Urothelium cell line (cell line): ENCODE data around the gene SFXN3.

Experiments used
- DNase-seq: peaks from one replicate; pipeline ENCODE4 v3.0.0; 2011; ENCODE audit warnings: low spot score, mixed read lengths
- FAIRE-seq: peaks from 2 replicates; lab custom pipeline; 2011; peaks lifted over from hg19 to GRCh38; lab: Jason Lieb, UNC

SFXN3 gene

DNA sequence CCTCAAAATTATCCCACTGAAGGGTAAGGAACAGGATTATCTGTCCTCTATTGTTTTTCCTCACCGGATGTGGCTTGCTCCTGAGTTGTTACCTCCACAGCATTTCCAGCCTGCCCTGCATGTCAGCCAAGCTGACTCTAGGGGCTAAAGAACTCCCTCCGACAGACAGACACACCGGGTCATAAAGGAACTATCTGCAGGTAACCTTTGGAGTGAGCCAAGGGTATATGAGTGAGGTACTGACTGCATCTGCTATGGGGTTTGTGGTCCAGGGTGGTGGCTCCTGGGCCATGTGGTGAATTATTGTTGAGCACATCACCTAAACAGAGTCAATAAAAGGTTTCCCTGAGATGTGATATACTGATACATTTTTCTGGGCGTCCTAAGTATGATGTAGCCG lies 23.8 kb downstream of the SFXN3 start:
- DNase-seq (no peak), FAIRE-seq (no peak)

DNA sequence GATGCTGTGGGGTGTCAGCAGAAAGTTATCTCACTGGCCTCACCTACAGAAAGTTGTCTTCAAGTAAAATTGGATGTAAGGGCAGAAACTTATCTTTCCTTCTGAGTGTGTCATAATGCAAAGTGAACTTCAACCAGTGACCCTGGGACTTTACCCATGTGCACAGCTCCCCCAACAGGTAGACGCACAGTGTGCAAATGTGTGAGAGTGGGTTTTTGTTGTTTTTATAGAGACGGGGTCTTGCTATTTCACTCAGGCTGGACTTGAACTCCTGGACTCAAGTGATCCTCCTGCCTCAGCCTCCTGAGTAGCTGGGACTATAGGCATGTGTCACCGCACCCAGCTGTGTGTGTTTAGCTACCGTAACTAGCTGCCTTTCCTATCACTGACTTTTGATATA lies 24.4 kb downstream of the SFXN3 start:
- FAIRE-seq, result no peak

DNA sequence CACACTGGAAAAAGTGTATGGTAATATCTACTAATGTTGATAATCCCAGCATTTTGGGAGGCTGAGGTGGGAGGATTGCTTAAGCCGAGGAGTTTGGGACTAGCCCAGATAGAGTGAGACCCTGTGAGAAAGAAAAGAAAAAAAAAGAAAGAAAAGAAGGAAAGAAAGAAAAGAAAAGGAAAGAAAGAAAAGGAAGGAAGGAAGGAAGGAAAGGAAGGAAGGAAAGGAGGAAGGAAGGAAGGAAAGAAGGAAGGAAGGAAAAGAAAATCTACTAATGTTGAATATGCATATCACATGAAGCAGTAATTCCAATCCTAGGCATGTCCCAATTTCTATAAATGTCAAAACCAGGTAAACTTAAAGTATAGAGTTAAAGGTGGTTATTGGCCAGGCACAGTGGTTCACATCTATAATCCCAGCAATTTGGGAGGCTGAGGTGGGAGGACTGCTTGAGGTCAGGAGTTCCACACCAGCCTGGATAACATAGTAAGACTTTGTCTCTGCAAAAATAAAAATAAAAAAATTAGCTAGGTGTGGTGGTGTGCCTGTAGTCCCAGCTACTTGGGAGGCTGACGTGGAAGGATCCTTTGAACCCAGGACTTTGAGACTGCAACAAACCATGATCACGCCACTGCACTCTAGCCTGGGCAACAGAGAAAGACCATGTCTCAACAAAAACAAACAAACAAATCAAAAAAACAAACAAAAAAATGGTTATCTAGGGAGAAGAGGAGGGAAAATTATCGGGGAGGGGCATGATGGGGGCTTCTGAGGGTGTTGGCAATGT lies 25.5 kb downstream of the SFXN3 start:
- no peak for FAIRE-seq

More for the DNA sequence above, 24.4 kb downstream of the SFXN3 start:
- DNase-seq, result no peak

DNA sequence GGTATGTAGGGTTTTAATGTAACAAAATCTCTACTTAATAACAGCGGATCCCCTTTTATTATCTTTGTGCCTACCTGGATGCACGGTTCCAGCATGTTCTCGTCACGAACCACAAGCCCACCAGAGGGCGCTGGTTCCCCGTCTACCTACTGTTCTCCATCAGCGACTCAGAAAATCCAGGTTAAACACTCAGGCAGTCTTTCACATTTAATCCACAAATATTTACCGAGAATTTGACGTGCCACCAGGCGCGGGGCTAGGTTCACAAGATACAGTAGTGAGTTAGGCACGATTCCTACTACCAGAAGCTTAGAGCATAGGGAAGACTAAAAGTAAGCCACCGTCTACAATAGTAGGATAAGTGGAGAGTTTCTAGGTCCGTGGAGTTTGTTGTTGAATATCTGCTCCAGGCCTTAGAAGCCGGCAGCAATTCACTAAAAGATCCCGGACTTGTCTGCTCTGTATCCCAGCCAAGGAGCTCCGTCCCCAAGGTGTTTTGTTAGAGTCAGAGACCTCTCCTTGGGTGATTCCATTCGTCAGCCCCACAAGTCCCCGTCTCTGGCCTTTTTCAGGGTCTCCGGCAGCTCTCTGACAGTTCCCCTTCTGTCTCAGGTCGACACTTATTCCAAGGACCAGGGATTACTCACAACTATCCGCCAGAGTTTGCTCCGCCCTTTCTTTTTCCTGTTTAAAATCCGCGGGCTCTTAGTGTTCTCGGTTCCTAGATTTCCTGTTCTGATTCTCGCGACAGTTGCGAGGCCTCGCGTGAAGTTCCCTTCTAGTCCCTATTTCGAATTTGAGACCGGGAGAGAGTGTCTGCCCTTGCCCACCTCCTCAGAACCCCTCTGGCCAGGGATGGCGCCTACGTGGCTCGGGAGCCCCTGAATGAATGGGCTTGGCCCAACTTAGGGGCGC lies 29.3 kb downstream of the SFXN3 start:
- no peak for FAIRE-seq
- DNase-seq, result peak; percentile 88

More for the DNA sequence above, 25.5 kb downstream of the SFXN3 start:
- no peak for DNase-seq

DNA sequence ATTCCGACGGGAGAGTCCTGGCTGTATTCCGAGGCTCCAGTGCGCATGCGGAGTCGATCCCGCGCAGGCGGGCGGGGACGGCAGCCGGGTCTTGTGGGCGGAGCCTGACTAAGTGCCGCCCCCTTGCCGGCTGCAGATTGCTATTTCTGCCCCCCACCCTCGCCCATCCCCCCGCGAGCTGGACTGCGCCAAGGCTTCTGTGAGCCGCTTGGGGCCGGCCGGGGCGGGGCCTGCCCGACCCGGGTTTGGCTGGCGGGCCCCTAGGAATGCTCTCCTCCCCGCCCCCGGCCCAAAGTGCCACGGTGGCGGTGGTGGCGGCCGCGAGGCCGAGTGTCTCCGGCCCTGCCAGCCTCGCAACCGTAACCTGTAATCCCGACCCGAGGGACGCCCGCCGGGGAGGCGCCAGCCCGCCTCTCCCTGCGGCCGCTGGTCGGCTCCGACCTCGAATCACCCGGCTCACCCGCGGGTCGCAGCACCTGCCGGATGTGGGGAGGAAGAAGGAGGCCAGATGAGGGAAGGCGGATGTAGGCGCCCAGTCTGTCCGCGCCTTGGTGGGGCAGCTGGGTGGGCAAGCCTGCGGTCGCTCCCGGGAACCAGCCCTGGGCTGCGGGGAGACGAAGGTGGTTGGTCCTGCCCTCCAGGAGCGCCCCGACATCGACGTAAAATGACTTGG lies 30.1 kb downstream of the SFXN3 start:
- DNase-seq (peak; percentile 98), FAIRE-seq (no peak)

DNA sequence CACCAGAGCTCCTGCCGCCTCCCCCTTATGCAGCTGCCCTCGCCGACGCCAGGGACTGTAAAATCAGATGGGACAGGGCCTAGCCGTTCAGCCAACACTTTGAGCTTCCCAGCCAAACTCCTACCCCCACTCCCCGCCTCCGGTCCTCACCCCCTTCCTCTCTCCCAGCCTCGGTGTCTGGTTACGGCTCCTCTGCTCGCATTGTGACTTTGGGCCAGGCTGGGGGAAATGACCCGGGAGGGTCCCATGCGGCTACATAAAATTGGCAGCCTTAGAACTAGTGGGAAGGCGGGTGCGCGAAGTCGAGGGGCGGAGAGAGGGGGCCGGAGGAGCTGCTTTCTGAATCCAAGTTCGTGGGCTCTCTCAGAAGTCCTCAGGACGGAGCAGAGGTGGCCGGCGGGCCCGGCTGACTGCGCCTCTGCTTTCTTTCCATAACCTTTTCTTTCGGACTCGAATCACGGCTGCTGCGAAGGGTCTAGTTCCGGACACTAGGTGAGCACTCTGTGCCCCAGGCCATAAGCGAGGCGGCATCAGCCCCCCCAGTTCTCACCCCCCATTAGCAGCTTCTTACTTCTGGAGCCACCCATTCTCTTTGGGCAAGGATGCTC lies 30.7 kb downstream of the SFXN3 start, which contains the start of gene KAZALD1:
TSS of gene KAZALD1 (plus strand) at position 366 of the 608 bp plus-strand sequence. CDS start 604 bp downstream, outside the sequence.
- DNase-seq, result peak; percentile 55
- no peak for FAIRE-seq

DNA sequence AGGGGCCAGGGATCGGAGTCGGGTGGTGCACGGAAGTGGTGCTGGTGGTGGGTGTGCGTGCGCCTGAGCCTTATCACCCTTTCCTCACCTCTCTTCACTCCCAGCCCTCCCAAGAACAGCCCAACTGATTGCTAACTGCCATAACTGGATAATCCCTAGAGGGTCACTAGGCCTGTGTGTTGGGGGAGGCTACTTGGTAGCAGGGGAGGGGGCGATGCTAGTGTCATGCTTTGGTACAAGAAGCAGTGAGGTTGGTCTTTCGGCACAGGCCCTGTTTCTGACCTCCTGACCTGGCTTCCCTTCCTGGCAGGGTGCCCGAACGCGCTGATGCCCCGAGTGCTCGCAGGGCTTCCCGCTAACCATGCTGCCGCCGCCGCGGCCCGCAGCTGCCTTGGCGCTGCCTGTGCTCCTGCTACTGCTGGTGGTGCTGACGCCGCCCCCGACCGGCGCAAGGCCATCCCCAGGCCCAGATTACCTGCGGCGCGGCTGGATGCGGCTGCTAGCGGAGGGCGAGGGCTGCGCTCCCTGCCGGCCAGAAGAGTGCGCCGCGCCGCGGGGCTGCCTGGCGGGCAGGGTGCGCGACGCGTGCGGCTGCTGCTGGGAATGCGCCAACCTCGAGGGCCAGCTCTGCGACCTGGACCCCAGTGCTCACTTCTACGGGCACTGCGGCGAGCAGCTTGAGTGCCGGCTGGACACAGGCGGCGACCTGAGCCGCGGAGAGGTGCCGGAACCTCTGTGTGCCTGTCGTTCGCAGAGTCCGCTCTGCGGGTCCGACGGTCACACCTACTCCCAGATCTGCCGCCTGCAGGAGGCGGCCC lies 31.4 kb downstream of the SFXN3 start:
- no peak for FAIRE-seq
- peak; percentile 74 for DNase-seq

DNA sequence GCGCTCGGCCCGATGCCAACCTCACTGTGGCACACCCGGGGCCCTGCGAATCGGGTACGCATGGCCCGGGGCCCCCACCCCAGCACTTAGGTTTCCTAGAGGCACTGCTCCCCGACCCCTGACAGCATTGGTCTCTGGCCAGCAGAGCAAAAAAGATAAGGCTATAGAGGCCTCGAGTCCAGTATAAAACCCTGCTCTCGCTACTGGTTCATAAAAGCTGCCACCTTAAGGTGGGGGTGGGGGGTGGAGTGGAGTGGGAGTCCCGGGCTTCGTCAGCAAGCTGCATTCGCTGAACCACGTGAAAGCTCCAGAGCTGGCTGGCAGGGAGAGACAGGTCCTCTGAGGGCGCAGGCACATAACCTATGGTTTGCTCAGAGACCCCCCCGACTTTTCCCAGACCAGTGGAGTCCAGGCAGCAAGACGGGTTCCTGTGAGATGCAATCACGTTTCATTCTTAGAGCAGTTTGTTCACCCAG lies 32.1 kb downstream of the SFXN3 start:
- FAIRE-seq, result no peak
- DNase-seq, result no peak

DNA sequence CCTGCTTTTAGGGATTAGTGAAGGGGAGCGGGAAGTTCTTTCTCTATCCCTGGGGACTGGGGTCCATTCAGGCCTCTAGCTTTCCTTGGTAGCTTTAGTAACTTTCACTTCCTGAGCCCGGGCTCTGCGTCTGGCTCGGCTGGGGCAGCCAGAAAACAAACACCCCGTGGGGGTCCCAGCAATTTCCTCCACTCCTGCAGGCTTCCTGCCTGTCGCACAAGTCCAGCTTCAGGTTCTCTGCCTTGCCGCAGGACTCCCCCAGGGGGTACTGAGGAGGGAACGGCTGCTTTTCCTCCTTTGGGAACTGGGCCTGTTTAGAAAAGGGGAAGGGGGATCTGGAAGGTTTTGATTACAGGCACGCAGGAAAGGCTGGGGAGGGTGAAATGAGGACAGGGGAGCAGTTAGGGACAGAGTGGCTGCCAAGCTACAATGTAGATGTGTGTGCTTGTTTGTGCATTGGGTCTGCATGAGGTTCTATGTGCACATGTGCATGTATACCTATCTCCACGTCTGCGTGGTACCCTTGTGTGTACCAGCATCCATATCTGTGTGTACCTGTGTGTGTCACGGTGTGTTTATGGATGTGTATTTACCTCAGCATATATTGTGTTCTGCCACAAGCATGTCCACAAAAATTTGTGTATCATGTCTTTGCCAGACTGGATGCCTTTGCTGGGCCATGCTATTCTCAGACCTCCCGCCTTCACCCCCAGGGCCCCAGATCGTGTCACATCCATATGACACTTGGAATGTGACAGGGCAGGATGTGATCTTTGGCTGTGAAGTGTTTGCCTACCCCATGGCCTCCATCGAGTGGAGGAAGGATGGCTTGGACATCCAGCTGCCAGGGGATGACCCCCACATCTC lies 32.7 kb downstream of the SFXN3 start:
- FAIRE-seq (no peak), DNase-seq (no peak)

DNA sequence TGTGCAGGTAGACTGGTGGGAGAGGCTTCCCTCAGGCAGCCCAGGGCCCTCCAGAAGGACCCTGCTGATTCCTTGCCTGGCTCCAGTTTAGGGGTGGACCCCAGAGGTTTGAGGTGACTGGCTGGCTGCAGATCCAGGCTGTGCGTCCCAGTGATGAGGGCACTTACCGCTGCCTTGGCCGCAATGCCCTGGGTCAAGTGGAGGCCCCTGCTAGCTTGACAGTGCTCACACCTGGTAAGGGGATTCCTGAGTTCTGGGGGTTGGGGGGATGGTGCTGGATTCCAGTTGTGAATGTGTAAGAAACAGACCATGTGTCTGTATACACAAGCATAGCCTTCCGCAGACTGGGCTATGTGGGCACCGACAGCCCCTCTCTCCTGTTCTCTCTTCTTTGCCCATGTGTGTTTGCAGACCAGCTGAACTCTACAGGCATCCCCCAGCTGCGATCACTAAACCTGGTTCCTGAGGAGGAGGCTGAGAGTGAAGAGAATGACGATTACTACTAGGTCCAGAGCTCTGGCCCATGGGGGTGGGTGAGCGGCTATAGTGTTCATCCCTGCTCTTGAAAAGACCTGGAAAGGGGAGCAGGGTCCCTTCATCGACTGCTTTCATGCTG lies 33.5 kb downstream of the SFXN3 start:
- FAIRE-seq, result no peak
- no peak for DNase-seq

DNA sequence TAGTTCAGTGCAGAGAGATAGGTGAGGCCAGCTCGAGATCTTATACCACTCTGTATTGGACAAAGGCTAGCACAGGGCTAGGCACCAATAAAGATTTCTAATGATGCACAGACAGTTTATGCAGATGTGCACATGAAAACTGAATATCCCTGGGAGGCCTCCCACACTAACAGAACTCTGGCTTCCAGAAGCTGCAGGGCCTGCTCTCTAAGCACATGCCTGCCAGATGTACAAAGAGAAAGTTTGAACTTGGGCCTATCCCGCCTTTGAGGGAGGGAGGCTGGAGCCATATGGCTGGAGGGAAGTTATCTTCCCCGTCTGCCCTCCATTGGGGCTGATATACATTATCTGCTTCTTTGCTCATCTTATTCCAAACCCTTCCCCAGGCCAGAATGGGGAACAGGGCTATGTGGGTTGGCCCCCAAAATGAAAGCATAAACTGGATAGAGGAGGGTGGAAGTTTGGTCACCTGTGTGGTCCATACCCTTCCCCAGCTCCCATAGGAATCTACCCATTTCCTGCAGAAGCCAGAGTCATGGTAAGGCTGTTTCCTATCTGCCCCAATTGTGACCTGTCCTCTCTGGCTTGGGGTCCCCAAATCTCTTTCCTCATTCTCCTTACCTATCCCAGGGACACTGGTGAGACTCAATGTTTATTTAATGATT lies 34.6 kb downstream of the SFXN3 start:
- FAIRE-seq (no peak), DNase-seq (no peak)

DNA sequence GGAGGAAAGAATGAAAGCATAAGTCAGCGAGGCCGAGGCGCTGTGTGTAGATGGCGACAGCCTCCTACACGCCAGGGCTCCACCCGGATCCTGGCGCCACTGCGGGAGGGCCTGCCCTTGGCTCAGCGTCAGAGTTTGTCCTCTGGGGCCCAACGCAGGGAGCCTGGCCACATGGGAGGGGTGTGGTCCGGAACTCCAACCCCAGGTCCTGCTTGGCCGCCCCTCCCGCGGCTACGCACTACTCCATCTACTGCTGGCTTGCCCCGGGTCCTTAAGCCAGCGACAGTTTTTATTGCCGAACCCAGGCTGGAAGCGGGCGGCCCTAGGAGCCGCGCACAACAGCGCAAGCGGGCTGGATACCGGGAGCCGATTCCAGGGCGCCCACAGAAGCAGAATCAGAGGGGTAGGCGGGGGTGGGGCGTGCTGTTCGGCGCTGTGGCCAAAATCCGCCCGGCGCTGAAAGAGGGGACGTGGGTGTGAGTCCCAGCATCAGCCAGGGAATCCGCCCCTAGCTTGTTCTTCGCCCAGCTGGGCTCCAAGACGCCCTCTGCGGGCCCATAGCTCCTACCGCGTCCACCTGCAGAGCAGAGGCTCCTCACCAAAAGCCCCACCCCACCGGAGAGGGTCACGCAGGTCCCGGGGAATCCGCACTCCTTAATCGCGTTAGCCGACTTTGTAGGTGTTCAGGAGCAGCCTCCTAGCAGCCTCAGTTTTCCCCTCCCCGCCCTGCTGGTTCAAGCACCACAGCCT lies 35.3 kb downstream of the SFXN3 start:
- FAIRE-seq, result no peak
- peak; percentile 81 for DNase-seq

DNA sequence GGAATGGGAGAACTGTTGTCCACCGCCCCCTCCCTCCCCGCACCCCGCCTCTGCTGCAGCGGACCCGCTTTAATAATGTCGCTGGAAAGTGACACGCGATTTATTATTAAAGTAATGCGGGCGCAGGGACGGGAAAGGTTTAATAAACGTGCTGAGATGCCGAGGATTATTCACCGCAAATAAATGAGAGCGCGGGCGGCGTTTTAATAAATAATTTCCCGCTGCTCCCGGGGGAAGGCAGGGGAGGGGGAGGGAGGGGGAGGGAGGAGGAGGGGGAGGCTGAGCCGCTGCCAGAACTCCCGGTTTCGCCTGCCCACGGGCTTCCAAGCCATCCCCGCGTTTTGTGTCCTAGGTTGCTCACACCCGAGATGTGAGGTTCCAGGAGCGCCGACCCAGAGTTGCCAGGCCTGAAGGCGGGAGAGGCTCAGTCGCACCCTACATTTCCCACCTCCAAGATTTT lies 35.9 kb downstream of the SFXN3 start:
- no peak for FAIRE-seq
- peak; percentile 31 for DNase-seq

DNA sequence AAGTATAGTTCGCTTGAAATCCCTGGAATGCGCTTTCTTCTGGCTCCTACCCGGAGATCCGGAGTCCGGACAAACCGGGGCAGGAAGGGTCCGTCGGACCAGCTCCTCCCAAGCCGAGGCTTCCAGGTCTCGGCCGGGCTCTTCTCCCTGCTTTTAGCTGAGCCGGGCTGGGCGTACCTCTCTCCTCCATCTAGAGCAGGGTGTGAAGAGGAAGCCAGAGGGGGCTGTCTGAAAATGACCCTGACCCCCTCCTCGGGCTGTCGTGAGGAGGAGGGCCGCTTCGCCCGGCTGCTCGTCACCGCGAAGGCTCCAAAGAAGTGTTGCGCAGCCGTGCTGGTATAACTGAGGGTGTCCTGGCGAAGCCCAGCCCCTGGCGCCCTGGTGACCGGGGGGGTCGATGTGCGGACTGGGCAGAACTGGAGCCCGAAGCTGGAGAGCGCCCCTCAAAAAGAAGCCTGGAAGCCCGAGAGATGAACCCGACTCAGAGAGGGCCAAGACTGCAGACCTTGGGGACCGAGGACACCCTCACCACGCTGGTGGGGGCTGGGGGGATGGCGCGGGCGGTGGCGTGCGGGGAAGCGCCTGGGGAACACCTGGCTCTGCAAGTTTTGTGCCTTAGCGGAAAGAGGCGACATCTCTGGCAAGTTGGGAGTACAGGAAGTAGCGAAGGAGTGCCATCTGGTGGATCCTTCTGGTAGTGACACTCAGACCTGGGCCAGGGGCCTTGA lies 36.5 kb downstream of the SFXN3 start:
- no peak for FAIRE-seq
- peak; percentile 85 for DNase-seq

DNA sequence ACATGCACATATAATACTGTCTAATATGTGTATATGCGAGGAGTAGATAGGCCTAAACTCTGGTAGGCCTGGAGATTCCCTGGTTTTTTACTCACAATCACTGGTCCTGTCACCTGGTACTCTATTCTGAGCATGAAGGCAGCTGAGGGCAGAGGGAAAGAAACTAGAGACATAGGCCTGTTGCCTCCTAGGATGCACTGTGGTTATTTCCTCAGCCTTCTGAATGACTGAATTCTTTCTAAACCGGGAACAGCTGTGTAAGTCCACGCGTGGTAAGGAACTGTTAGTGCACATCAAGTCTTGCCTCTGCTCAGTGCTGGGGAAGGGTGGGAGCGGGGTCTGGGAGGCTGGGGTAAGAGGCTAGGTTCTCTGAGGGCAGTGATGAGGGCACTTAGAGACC lies 38.4 kb downstream of the SFXN3 start:
- no peak for FAIRE-seq

DNA sequence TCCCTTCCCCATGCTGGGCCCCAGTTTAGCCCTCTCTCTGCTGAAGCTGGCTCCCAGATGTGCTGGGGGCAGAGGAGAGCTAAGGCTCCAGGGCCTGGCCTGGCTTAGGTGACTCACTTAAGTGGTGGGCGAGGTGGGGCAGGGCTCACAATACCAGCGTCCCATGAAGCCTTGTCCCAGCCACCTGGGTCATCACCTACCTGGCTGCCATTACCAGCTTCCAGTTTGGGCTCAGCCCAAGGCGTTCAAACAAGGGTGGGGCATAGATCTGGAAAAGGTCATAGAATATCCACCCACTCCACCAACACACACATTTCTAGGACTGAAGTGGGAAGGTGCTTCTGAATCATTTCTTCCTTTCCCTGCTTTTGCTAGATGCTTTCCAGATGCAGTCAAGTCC lies 39.1 kb downstream of the SFXN3 start:
- no peak for FAIRE-seq
- DNase-seq, result no peak

More for the DNA sequence above, 38.4 kb downstream of the SFXN3 start:
- no peak for DNase-seq
